Retina (tissue), 1 donor: Measurements from ENCODE around the gene NHEJ1.

Experiments used
- DNase-seq: peaks from one replicate; pipeline ENCODE4 v3.0.0-alpha.2; 2016

Gene NHEJ1

GRCh38 chr2:219182331-219183150 is 21.9 kb upstream of the NHEJ1 start:
- no peak for DNase-seq

DNA sequence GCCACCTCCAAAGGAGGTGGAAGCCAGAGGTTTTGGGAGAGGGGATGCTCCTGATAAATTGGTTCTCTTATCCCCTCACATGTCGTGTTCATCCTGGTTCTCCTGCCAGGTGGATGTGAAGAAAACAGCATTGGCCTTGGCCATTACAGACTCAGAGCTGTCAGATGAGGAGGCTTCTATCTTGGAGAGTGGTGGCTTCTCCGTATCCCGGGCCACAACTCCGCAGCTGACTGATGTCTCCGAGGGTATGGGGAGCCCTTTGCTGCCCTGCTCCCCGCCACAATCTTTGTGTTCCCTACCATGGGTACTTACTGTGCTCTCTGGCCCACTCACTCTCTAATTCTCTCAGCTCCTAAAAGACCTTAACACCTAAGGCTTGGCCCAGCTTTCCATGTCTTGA is 20.9 kb upstream of the NHEJ1 start:
- no peak for DNase-seq

GRCh38 chr2:219180961-219181360 is 20.3 kb upstream of the NHEJ1 start:
- DNase-seq = no peak

DNA sequence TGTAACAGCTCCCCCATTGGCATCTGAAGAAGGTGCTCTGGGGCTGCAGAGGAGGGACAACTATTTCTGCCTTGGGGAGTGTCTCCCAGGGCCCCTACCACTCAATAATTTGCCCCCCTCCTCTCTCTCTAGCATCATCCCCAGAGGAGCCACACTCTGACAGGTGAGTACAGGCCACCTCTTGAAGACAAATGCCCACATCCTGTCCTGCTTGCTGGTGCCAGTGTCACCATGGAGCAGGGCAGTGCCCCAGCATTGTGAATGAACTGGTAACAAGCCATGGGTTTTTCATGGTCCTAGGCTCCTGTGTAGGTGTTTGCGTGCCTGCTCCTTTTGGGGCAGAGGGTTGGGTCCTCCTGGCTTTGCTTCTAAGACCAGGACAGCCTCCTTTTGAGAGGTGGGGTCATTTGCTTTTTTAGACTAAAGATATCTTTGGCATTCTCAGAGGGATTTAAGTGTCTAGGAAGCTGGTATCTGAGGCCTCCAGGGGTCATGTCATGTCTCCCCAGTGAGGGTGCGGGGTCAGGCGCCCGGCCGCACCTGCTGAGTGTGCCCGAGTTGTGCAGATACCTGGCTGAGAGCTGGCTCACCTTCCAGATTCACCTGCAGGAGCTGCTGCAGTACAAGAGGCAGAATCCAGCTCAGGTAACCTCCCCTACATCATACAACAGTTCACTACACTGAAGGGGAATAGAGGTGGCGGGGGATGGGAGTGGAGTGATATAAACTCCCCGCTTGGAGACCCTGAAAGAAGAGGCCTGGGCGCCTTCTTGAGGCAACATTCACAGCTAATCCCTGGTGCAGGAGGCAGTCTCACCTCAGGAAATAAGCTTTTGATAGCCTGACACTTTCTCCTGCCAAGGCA is 19.2 kb upstream of the NHEJ1 start:
- DNase-seq = no peak

DNA sequence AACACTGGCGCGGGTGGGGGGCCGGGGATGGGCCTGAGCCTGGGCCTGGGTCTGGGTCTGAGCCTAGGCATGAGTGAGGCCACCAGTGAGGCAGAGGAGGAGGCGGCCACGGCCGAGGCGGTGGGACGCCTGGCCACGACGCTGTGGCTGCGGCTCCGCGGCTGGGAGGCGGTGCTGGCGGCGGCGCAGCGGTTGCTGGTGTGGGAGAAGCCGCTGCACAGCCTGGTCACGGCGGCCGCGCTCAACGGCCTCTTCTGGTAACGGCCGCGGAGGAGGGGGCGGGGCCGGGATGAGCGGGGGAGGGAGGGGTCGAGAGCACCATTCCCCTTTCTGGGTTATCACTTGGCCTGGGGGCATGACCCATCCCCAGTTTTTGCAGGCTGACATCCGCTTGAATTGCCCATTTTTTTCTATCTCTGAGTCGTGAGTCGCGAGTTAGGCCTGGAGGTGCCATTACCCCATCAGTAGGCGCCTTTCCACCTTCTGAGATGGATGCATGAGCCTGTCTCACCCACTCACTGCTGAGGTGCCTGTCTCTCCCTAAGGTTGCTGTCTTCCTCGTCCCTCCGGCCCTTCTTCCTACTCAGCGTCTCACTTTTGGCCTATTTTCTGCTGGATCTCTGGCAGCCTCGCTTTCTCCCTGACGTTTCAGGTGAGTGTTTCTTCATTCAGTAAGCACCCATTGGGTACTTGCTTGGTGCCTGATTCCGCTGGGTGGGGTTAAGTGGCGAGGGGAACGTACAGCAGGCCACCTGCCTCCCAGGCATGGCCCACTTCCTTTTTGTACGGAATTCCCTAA is 18.0 kb upstream of the NHEJ1 start:
- DNase-seq = peak; percentile 65

DNA sequence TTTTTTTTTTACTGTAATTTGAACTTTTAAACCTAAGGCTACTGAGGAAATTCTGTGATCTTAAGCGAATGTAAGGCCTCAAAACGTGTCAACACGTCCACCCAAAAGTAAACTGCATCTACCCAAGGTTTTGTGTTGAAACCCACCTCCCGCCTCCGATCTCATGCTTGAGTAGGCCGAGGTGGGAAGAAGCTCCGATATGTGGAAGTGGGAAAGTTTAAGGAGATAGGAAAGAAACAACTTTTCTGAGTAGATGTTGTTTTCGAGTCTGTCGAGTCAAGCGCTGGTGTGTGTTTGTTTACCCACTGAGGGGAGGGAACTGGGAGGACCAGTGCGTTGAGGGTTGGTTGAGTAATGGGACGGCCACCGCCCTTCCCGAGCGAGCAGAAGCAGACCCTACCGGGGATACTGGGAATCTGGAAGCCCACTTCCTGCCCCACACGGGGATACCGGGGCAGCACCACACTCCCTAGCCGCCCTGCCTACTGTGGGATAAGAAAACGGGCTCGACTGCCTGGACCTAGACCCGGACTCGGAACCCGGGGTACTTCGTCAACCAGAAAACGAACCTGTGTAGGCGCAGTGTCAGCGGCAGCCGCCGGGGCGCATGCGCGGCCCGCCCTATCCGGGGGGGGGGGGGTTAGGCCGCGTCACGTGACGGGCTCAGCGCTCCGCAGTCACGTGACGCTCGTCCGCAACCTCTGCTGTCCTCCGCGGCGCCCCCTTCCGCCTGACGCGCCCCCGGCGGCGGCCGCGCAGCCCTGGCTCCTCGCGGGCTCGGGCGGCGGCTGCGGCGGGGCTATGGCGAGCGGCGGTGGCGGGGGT is 17.1 kb upstream of the NHEJ1 start, which contains the start of gene RETREG2:
Gene RETREG2, plus strand, starts transcription at position 724 of the 825 bp plus-strand sequence. Its CDS starts 78 bp downstream, at position 802.
- peak; percentile 94 for DNase-seq

- DNase-seq = peak; percentile 94
Observed at GRCh38 chr2:219176818-219177551, 16.4 kb upstream of the NHEJ1 start, which contains the start of gene CNPPD1. Gene CNPPD1, minus strand, starts transcription at chr2:219176925. Its CDS starts 97 bp downstream, at chr2:219176828.

- no peak for DNase-seq
Observed at GRCh38 chr2:219175928-219176817, 15.6 kb upstream of the NHEJ1 start.

GRCh38 chr2:219175486-219175885 is 14.9 kb upstream of the NHEJ1 start:
- DNase-seq = no peak

- no peak for DNase-seq
Observed at GRCh38 chr2:219174801-219175200, 14.2 kb upstream of the NHEJ1 start.

DNA sequence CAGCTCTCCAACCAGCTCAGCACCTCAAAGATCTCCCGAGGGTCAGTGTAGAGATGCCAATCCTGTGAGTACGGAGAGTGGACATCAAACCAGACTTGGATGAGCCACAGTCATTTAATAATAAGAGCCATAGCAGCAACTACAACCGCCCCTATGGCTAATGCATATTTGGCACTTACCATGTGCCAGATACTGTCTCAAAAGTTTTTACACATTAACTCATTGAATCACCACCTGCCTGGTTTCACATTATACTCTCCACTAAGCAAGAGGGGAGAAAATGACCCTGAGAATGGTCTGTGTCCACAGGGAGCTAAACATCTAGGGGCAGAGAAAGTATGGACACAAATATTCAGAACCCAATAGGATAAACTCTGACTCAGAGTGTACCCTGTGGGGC is 13.5 kb upstream of the NHEJ1 start:
- DNase-seq = no peak

DNA sequence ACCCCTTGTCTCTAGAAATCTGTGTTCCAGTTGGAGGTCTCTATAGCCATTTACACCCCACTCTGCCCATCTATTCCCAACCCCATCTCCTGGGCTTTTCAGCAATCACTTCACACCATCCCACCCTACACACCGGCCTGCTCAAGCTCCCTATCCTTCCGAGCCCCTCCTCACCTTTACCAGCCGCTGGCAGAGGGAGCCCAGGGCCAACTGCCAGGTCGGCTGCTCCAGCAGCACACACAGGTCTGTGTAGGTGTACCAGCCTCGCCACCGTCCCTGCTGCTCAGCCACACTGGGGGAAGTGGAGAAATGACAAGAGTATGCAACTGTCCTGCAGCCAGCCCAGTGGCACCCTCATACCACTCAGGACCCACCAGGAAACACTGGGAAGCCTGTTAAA is 12.6 kb upstream of the NHEJ1 start:
- no peak for DNase-seq

DNA sequence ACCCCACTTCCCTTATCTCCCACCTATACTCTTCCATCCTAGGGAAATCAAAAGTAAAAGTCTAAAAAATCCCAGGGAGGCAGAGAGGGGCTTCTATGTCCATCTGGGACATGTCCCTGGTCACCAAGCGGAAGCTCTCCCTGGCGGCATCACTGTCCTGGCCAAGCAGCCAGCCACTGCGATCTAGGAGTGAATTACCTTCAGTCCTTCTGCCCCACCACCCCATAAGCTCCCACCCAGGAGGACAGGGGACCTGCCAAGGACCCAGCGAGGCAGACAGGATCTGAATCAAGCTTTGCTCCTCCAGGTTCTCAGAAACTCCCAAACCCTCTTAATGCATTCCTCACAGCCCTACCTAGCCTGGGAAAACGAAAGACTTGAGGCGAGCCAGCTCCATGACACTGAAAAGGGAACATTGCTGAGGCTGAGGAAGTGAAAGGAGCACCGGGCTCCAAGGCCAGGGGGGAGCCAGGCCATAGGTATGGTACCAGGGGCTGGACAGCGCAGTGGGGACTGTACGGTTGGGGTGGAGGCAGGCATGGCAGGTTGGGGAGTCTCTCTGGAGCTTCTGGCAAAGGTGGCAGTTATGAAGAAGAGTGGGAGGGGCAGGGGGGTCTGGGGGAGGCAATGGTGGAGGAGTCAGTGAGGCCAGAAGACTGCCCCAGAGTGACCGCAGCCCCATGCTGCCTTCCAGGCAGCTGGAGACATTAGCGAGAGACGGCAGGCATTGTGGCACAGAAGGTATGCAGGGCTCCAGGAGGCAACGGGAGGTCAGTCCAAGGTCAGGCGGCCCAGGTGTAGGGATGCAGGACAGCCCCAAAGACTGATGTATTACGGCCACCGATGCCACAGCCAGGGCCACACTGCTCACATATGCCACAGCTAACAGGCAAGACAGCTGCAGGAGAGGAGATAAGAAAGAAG is 11.9 kb upstream of the NHEJ1 start:
- DNase-seq = no peak

GRCh38 chr2:219171231-219171651 is 10.6 kb upstream of the NHEJ1 start:
- DNase-seq = peak; percentile 51

- DNase-seq = no peak
Observed at GRCh38 chr2:219169930-219170654, 9.5 kb upstream of the NHEJ1 start, which contains the start of gene SLC23A3. Gene SLC23A3, minus strand, starts transcription at chr2:219170029. Its CDS starts 45 bp downstream, at chr2:219169984.

DNA sequence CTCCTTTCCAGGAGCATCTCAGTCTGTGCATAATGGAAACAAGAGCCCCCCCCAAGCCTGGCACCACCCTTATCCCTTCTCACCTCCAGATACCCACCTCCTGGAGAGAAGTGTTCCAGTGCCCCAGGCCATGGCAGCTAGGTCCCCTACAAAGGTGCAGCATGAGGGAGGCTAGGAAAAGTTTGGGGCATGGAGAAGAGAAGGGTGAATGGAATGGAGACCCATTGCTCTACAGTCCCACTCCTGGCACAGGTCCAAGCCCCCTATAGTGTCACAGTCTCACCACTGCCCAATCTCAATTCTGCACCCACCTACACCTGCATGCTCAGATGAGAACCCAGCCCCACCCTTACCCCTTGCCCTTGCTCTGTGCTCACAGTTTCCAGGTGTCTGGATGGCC is 8.3 kb upstream of the NHEJ1 start:
- DNase-seq = no peak

GRCh38 chr2:219168526-219168925 is 7.9 kb upstream of the NHEJ1 start:
- no peak for DNase-seq

DNA sequence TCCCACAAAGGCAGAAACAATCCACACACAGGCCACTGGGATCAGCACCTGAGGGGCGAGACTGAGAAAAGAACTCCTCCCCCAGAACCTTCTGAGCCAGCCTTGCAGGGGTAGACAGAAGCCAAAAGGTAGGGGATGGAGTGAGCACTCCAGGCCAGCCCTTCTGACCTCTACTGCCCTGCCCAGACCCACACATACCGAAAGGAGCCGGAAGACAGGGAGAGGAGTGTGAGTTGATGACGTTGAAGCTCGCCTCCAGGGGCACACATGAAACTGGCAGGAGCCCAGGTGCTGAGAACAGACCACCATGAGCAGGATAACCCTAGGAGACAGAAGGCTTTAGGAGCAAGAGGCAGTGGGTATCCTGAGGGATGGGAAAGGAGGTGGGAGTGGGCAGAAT is 7.4 kb upstream of the NHEJ1 start:
- no peak for DNase-seq
